BE2C (cell line): ENCODE measurements around the gene NUP85.
"Not testable (repeated sequence)": the region's sequence is repeated elsewhere in the genome, so short reads cannot be mapped to it uniquely, and the experiment has no call there.

Source experiments
- DNase-seq: peaks from one replicate; pipeline ENCODE4 v3.0.0-alpha.2; 2020
- H3K27me3 ChIP-seq: fragments of 250-450 bp; sonication (Bioruptor Pico); 2 replicates; pipeline ENCODE4 v1.5.1; 2020; ENCODE audit warnings: mild to moderate bottlenecking
- H3K36me3 ChIP-seq: fragments of 250-450 bp; sonication (Bioruptor Pico); 2 replicates; pipeline ENCODE4 v1.5.1; 2020; ENCODE audit warnings: mild to moderate bottlenecking
- H3K4me1 ChIP-seq: fragments of 250-450 bp; sonication (Bioruptor Pico); 2 replicates; pipeline ENCODE4 v1.5.1; 2020
- H3K4me3 ChIP-seq: 2 replicates; pipeline ENCODE4 v1.5.1; 2011; ENCODE audit warnings: low read depth, low read length
- H3K9me3 ChIP-seq: fragments of 250-450 bp; sonication (Bioruptor Pico); 2 replicates; pipeline ENCODE4 v1.5.1; 2020
- CTCF ChIP-seq: IDR thresholded peaks from 2 replicates; pipeline ENCODE4 v1.5.1; 2012; ENCODE audit warnings: mild to moderate bottlenecking, low read depth, low read length

The NUP85 gene

GRCh38 chr17:75246404-75246803 lies 40.9 kb downstream of the NUP85 start:
- H3K36me3 ChIP-seq: peaks cover 41% of the 10 kb centered on the region
- peaks cover 4% of the 10 kb centered on the region; the same call in 1 of the 2 replicates for H3K4me1 ChIP-seq
- TF ChIP-seq CTCF: no peak

GRCh38 chr17:75249564-75249963 lies 44.1 kb downstream of the NUP85 start:
- Histone ChIP-seq H3K27me3 (no peaks in the 10 kb centered on the region), H3K36me3 (peaks cover 18% of the 10 kb centered on the region), H3K9me3 (no peaks in the 10 kb centered on the region), H3K4me3 (no peak overlapping the region), H3K4me1 (peaks cover 4% of the 10 kb centered on the region; the same call in 1 of the 2 replicates)
- no peak for DNase-seq
- no peak for TF ChIP-seq CTCF

More at GRCh38 chr17:75246404-75246803, 40.9 kb downstream of the NUP85 start:
- no peaks in the 10 kb centered on the region for H3K9me3 ChIP-seq
- H3K27me3 ChIP-seq: no peaks in the 10 kb centered on the region
- no peak for DNase-seq
- H3K4me3 ChIP-seq: no peak overlapping the region

- Histone ChIP-seq H3K27me3 (no peaks in the 10 kb centered on the region), H3K36me3 (peaks cover 13% of the 10 kb centered on the region), H3K4me3 (no peak overlapping the region), H3K4me1 (peaks cover 4% of the 10 kb centered on the region; the same call in 1 of the 2 replicates), H3K9me3 (no peaks in the 10 kb centered on the region)
- DNase-seq: no peak
- TF ChIP-seq CTCF: no peak
Measured at GRCh38 chr17:75250009-75250471, 44.6 kb downstream of the NUP85 start.

GRCh38 chr17:75252039-75252816 lies 46.7 kb downstream of the NUP85 start:
- no peaks in the 10 kb centered on the region for H3K27me3 ChIP-seq
- H3K4me3 ChIP-seq: no peak overlapping the region
- H3K4me1 ChIP-seq: peaks cover 4% of the 10 kb centered on the region; the same call in 1 of the 2 replicates
- H3K36me3 ChIP-seq: no peaks in the 10 kb centered on the region
- H3K9me3 ChIP-seq: no peaks in the 10 kb centered on the region
- no peak for TF ChIP-seq CTCF
- DNase-seq: no peak

GRCh38 chr17:75255954-75256698 lies 50.6 kb downstream of the NUP85 start:
- H3K4me3 ChIP-seq, H3K9me3 ChIP-seq, H3K36me3 ChIP-seq, DNase-seq, H3K4me1 ChIP-seq, H3K27me3 ChIP-seq: not testable (repeated sequence)

GRCh38 chr17:75257228-75257627 lies 51.7 kb downstream of the NUP85 start:
- not testable (repeated sequence) for H3K9me3 ChIP-seq, DNase-seq, H3K4me1 ChIP-seq, H3K27me3 ChIP-seq, H3K36me3 ChIP-seq, H3K4me3 ChIP-seq
